CD14-positive monocyte (primary cell): Measurements from ENCODE around the gene CDCA3. TPM values are rescaled to one million over a fixed set of nuclear protein-coding genes. Genes with fewer than 3 reads are reported as not detected.

ENCODE experiments used
- DNase-seq, 3 donors: peaks; one replicate each; pipeline ENCODE4 v3.0.0-alpha.2; 2011 to 2022
- H2AFZ ChIP-seq: 2 replicates; pipeline ENCODE4 v1.6.0; 2012; ENCODE audit warnings: mild to moderate bottlenecking, low read depth, low read length, inconsistent platforms; ENCODE audit not compliant: insufficient read depth, poor library complexity, severe bottlenecking
- H3K27ac ChIP-seq, 2 donors: 1 replicate in 1 of 2; 2 replicates in 1 of 2; pipeline ENCODE4 v1.5.1; 2012 to 2013; ENCODE audit warnings: low read length in 2 of 2, control low read depth in 1 of 2, inconsistent platforms in 1 of 2, low read depth in 1 of 2, mild to moderate bottlenecking in 1 of 2
- H3K27me3 ChIP-seq, 2 donors: one replicate each; pipeline versions ENCODE4 v1.6.0 to v1.6.1; 2011 to 2013; ENCODE audit warnings: low read length in 2 of 2; ENCODE audit not compliant: control insufficient read depth in 2 of 2, insufficient read depth in 2 of 2
- H3K36me3 ChIP-seq, 2 donors: replicated peaks in 1 of 2; 1 replicate in 1 of 2; 2 replicates in 1 of 2; pipeline versions ENCODE4 v1.5.1 to v1.6.1; 2012 to 2013; ENCODE audit warnings: low read length in 2 of 2, control low read depth in 1 of 2, inconsistent platforms in 1 of 2, mild to moderate bottlenecking in 1 of 2; ENCODE audit not compliant: insufficient read depth in 2 of 2, control insufficient read depth in 1 of 2
- H3K4me1 ChIP-seq, 2 donors: 1 replicate in 1 of 2; 2 replicates in 1 of 2; pipeline versions ENCODE4 v1.5.1 to v1.6.1; 2012 to 2013; ENCODE audit warnings: low read length in 2 of 2, control low read depth in 1 of 2, inconsistent platforms in 1 of 2, mild to moderate bottlenecking in 1 of 2, moderate library complexity in 1 of 2; ENCODE audit not compliant: insufficient read depth in 2 of 2, control insufficient read depth in 1 of 2
- H3K4me2 ChIP-seq: replicated peaks from 2 replicates; pipeline ENCODE3; 2012; ENCODE audit warnings: low read length, moderate library complexity, mild to moderate bottlenecking; ENCODE audit not compliant: poor library complexity, severe bottlenecking; ENCODE audit errors: extremely low read depth
- H3K4me3 ChIP-seq, 3 experiments: fragments of 200-600 bp in 1 of 3; sonication (generic) in 1 of 3; replicated peaks in 1 of 3; 1 replicate in 2 of 3; 2 replicates in 1 of 3; pipeline ENCODE4 v1.5.1; 2011 to 2013; ENCODE audit warnings: low read length in 3 of 3, mild to moderate bottlenecking in 3 of 3, control low read depth in 2 of 3, low read depth in 2 of 3, inconsistent platforms in 1 of 3, moderate library complexity in 1 of 3
- H3K79me2 ChIP-seq: 2 replicates; pipeline ENCODE4 v1.6.0; 2012; ENCODE audit warnings: mild to moderate bottlenecking, control low read depth, inconsistent platforms, low read length, moderate library complexity; ENCODE audit not compliant: insufficient read depth
- H3K9ac ChIP-seq: 2 replicates; pipeline ENCODE4 v1.6.0; 2017; ENCODE audit warnings: low read length, mild to moderate bottlenecking; ENCODE audit not compliant: insufficient read depth, poor library complexity, severe bottlenecking
- H3K9me3 ChIP-seq, 2 donors: replicated peaks in 1 of 2; 1 replicate in 1 of 2; 2 replicates in 1 of 2; pipeline versions ENCODE4 v1.5.1 to v1.6.1; 2012 to 2013; ENCODE audit warnings: low read length in 2 of 2, control low read depth in 1 of 2; ENCODE audit not compliant: control insufficient read depth in 1 of 2, insufficient read depth in 1 of 2
- H4K20me1 ChIP-seq: 2 replicates; pipeline ENCODE4 v1.6.0; 2012; ENCODE audit warnings: mild to moderate bottlenecking, low read length, control low read depth, moderate library complexity; ENCODE audit not compliant: insufficient read depth
- H3K27ac Mint-ChIP-seq, 7 donors: one replicate each; pipeline ENCODE4 v1.8.0; 2020; ENCODE audit warnings: mild to moderate bottlenecking in 7 of 7, mixed read lengths in 7 of 7, moderate library complexity in 6 of 7, inconsistent platforms in 2 of 7
- H3K27me3 Mint-ChIP-seq, 3 donors: one replicate each; pipeline ENCODE4 v1.8.0; 2021 to 2022; ENCODE audit warnings: low read depth in 3 of 3, mild to moderate bottlenecking in 3 of 3, mixed read lengths in 3 of 3, moderate library complexity in 3 of 3, inconsistent platforms in 1 of 3
- H3K36me3 Mint-ChIP-seq, 2 donors: one replicate each; pipeline ENCODE4 v1.8.0; 2020; ENCODE audit warnings: mixed read lengths in 2 of 2, inconsistent platforms in 1 of 2, mild to moderate bottlenecking in 1 of 2
- H3K4me1 Mint-ChIP-seq: one replicate; pipeline ENCODE4 v1.8.0; 2020; ENCODE audit warnings: mild to moderate bottlenecking, mixed read lengths
- H3K4me3 Mint-ChIP-seq, 2 donors: one replicate each; pipeline ENCODE4 v1.8.0; 2020; ENCODE audit warnings: mild to moderate bottlenecking in 2 of 2, mixed read lengths in 2 of 2, moderate library complexity in 1 of 2
- H3K9me3 Mint-ChIP-seq, 7 donors: one replicate each; pipeline ENCODE4 v1.8.0; 2020 to 2022; ENCODE audit warnings: mixed read lengths in 7 of 7, mild to moderate bottlenecking in 6 of 7, moderate library complexity in 6 of 7, inconsistent platforms in 2 of 7
- WGBS: methylation state at CpG from one replicate; pipeline ENCODE4 v1.1.5; 2013; ENCODE audit warnings: missing lambda C conversion rate; ENCODE audit not compliant: insufficient coverage; 5-methylcytosine and 5-hydroxymethylcytosine counted together
- intact Hi-C, 2 donors: fragments of 100-400 bp; cut with micrococcal nuclease; formaldehyde crosslinking; loops; one replicate each; pipeline versions ENCODE4 v1.15.0 to v1.15.1; 2023
- polyA plus RNA-seq, 3 donors: library from polyadenylated mRNA; depleted of rRNA in 1 of 3; unstranded in 2 of 3; stranded (reverse) in 1 of 3; fragments of 300-500 nt in 2 of 3; fragments of >200 nt in 1 of 3; fragmentation: Illumina TruSeq in 2 of 3; gene quantifications; 1 replicate in 2 of 3; 2 replicates in 1 of 3; pipeline ENCODE4 v1.2.3, GENCODE V29; 2012 to 2021
- TF ChIP-seq, protein P1 (sequence below): fragments of 200-600 bp; IDR thresholded peaks from one replicate; pipeline ENCODE4 v1.8.0; 2022; ENCODE audit warnings: antibody characterized with exemption, mild to moderate bottlenecking

CDCA3 gene
- polyA plus RNA-seq, 3 donors: 0.57 to 0.61 (median 0.59) TPM

DNA sequence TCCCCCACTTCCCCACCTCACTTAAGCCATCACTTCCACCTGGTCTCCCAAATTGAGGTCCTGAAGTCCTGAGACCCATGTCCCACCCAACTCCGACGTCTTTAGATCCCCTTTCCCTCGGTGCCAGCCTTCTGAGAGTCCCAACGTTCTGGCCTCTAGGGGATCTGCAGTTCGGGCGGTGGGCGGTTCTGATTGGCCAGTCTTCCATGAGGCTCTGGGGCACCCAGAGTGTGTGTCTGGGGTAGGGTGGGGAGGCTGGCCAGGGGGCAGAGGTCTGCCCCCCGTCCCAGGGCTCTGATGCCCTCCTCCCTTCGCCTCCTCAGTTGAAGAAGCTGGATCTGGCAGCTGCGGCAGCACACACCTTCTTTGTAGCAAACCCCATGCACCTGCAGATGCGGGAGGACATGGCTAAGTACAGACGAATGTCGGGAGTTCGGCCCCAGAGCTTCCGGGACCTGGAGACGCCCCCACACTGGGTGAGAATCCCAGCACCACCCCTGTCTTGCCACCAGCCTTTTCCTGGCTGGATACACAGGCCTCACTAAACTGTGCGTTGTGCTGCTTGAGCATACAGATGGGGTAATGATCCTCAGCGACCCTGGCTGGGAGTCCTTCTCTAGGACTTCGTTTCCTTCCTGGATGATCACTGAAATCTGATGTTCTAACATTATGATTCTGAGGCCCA, 21.4 kb downstream of the CDCA3 start:
- TF ChIP-seq, protein P1, sequence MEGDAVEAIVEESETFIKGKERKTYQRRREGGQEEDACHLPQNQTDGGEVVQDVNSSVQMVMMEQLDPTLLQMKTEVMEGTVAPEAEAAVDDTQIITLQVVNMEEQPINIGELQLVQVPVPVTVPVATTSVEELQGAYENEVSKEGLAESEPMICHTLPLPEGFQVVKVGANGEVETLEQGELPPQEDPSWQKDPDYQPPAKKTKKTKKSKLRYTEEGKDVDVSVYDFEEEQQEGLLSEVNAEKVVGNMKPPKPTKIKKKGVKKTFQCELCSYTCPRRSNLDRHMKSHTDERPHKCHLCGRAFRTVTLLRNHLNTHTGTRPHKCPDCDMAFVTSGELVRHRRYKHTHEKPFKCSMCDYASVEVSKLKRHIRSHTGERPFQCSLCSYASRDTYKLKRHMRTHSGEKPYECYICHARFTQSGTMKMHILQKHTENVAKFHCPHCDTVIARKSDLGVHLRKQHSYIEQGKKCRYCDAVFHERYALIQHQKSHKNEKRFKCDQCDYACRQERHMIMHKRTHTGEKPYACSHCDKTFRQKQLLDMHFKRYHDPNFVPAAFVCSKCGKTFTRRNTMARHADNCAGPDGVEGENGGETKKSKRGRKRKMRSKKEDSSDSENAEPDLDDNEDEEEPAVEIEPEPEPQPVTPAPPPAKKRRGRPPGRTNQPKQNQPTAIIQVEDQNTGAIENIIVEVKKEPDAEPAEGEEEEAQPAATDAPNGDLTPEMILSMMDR: no peak
- peak overlapping the region; percentile 84 to 95 for H3K4me3 Mint-ChIP-seq
- peak overlapping the region; percentile 53 for H3K9ac ChIP-seq
- H3K27ac Mint-ChIP-seq: no peak overlapping the region
- H3K4me1 ChIP-seq: peaks cover 15 to 30% of the 10 kb centered on the region in 2 donors
- peak overlapping the region; percentile 98 for H3K4me2 ChIP-seq
- H3K9me3 Mint-ChIP-seq: peaks cover 0 to 12% (median 8%) of the 10 kb centered on the region in 7 donors
- H3K36me3 Mint-ChIP-seq: peaks cover 10 to 21% of the 10 kb centered on the region in 2 donors
- peaks cover 12 to 49% of the 10 kb centered on the region in 2 donors for H3K27me3 ChIP-seq
- peak overlapping the region in 1 of 3 experiments; percentile 82 for H3K4me3 ChIP-seq
- H4K20me1 ChIP-seq: peaks cover 24% of the 10 kb centered on the region
- WGBS: 77% methylated on average over 14 of the region's 19 CpGs
- peaks cover 0 to 6% of the 10 kb centered on the region in 2 donors for H3K9me3 ChIP-seq
- no peaks in the 10 kb centered on the region for H3K79me2 ChIP-seq
- H3K4me1 Mint-ChIP-seq: peaks cover 24% of the 10 kb centered on the region
- intact Hi-C loops: loop anchor here (5.0 kb wide), 3 partner anchors 37 to 207 kb away; no protein-coding TSS in a partner anchor
- H3K27me3 Mint-ChIP-seq: peaks cover 48 to 64% (median 54%) of the 10 kb centered on the region in 3 donors
- no peaks in the 10 kb centered on the region for H3K36me3 ChIP-seq
- no peak overlapping the region for H2AFZ ChIP-seq
- no peak overlapping the region for H3K27ac ChIP-seq
- no peak for DNase-seq

- intact Hi-C loops: loop anchor here (5.0 kb wide), 3 partner anchors 37 to 207 kb away; no protein-coding TSS in a partner anchor
- Histone ChIP-seq H3K27ac (no peak overlapping the region), H2AFZ (peak overlapping the region; percentile 85), H3K9me3 (peaks cover 0 to 6% of the 10 kb centered on the region in 2 donors), H3K4me3 (peak overlapping the region; percentile 33 to 82 (median 48)), H3K4me1 (peaks cover 15 to 30% of the 10 kb centered on the region in 2 donors), H3K27me3 (peaks cover 12 to 49% of the 10 kb centered on the region in 2 donors), H3K9ac (peak overlapping the region; percentile 53), H4K20me1 (peaks cover 24% of the 10 kb centered on the region), H3K4me2 (peak overlapping the region; percentile 98), H3K79me2 (no peaks in the 10 kb centered on the region), H3K36me3 (no peaks in the 10 kb centered on the region)
- Mint-ChIP-seq H3K4me3 (peak overlapping the region; percentile 84 to 95), H3K27ac (peak overlapping the region in 2 of 7 donors; percentile 40 to 63), H3K27me3 (peaks cover 49 to 69% (median 54%) of the 10 kb centered on the region in 3 donors), H3K4me1 (peaks cover 24% of the 10 kb centered on the region), H3K36me3 (peaks cover 15 to 26% of the 10 kb centered on the region in 2 donors), H3K9me3 (peaks cover 0 to 12% (median 8%) of the 10 kb centered on the region in 7 donors)
- peak in 1 of 3 donors; percentile 12 for DNase-seq
- under 1% methylated on average over 68 of the region's 71 CpGs for WGBS
- TF ChIP-seq, protein P1: no peak
Measured at GRCh38 chr12:6828781-6829535, 22.1 kb downstream of the CDCA3 start.
